DMS114 treated with DMSO at 0.1 percent for 48 hours (cell line): ENCODE data around the gene STPG4.

Experiments
- DNase-seq: peaks from one replicate; lab custom pipeline; 2025; ENCODE audit not compliant: unreplicated experiment; lab: John Stamatoyannopoulos, UW

STPG4 gene

GRCh38 chr2:47056868-47057686 lies 98.0 kb downstream of the STPG4 start:
- DNase-seq: no peak

GRCh38 chr2:47056374-47056773 lies 98.7 kb downstream of the STPG4 start:
- DNase-seq: no peak

- no peak for DNase-seq
Observed at GRCh38 chr2:47054868-47055267, 100.2 kb downstream of the STPG4 start.

GRCh38 chr2:47054036-47054555 lies 101.0 kb downstream of the STPG4 start:
- no peak for DNase-seq

GRCh38 chr2:47052847-47053246 lies 102.3 kb downstream of the STPG4 start:
- no peak for DNase-seq

GRCh38 chr2:47051562-47051961 lies 103.5 kb downstream of the STPG4 start:
- DNase-seq: no peak

- DNase-seq: no peak
Observed at GRCh38 chr2:47050762-47051161, 104.3 kb downstream of the STPG4 start.

- no peak for DNase-seq
Observed at GRCh38 chr2:47050021-47050760, 104.9 kb downstream of the STPG4 start.

GRCh38 chr2:47049502-47049901 lies 105.6 kb downstream of the STPG4 start:
- no peak for DNase-seq

GRCh38 chr2:47048801-47049480 lies 106.2 kb downstream of the STPG4 start:
- no peak for DNase-seq

- no peak for DNase-seq
Observed at GRCh38 chr2:47046271-47046670, 108.8 kb downstream of the STPG4 start.

- no peak for DNase-seq
Observed at GRCh38 chr2:47043891-47044239, 111.2 kb downstream of the STPG4 start.

GRCh38 chr2:47043142-47043890 lies 111.8 kb downstream of the STPG4 start:
- no peak for DNase-seq

GRCh38 chr2:47041891-47042684 lies 113.0 kb downstream of the STPG4 start:
- no peak for DNase-seq

- no peak for DNase-seq
Observed at GRCh38 chr2:47041063-47041462, 114.0 kb downstream of the STPG4 start.

GRCh38 chr2:47040651-47041050 lies 114.5 kb downstream of the STPG4 start:
- DNase-seq: no peak

- DNase-seq: no peak
Observed at GRCh38 chr2:47039913-47040562, 115.1 kb downstream of the STPG4 start.

- no peak for DNase-seq
Observed at GRCh38 chr2:47039489-47039870, 115.6 kb downstream of the STPG4 start.

- DNase-seq: no peak
Observed at GRCh38 chr2:47038656-47039488, 116.2 kb downstream of the STPG4 start.
